Suprapubic skin (tissue), 4 donors: Measurements from ENCODE around the gene ZNRF3.

Source experiments
- CTCF ChIP-seq, 2 donors: fragments of 200-600 bp in 1 of 2; fragments of 450-650 bp in 1 of 2; sonication (generic) in 1 of 2; IDR thresholded peaks; one replicate each; pipeline ENCODE4 v1.5.1; 2016 to 2019; ENCODE audit warnings: antibody characterized with exemption in 2 of 2, mild to moderate bottlenecking in 1 of 2, moderate library complexity in 1 of 2
- EP300 ChIP-seq: sonication (generic); formaldehyde crosslinking; IDR thresholded peaks from one replicate; pipeline ENCODE4 v1.6.1; 2017; ENCODE audit warnings: antibody characterized with exemption
- POLR2A ChIP-seq, 2 donors: fragments of 450-650 bp; IDR thresholded peaks; one replicate each; pipeline ENCODE4 v1.6.1; 2017; ENCODE audit warnings: antibody characterized with exemption in 2 of 2, mild to moderate bottlenecking in 2 of 2, moderate library complexity in 2 of 2
- POLR2AphosphoS5 ChIP-seq, 3 donors: sonication (generic); formaldehyde crosslinking; IDR thresholded peaks; one replicate each; pipeline ENCODE4 v1.6.1; 2017; ENCODE audit warnings: antibody characterized with exemption in 3 of 3

- TF ChIP-seq EP300 (no peak), POLR2A (IDR thresholded peaks at IDR 0.05) (no peak), CTCF (IDR thresholded peaks at IDR 0.05) (no peak), POLR2AphosphoS5 (IDR thresholded peaks at IDR 0.05) (no peak)
Observed at GRCh38 chr22:28887725-28888459, 4.5 kb downstream of the ZNRF3 start.
